C4-2B (cell line): ENCODE results near the gene ANAPC2.

Source experiments
- H3K27ac ChIP-seq: fragments of 450-650 bp; 2 replicates; pipeline ENCODE4 v1.5.1; 2017
- CTCF ChIP-seq: fragments of 450-650 bp; conservative IDR thresholded peaks from 2 replicates; pipeline ENCODE4 v1.5.1; 2017; ENCODE audit warnings: mild to moderate bottlenecking
- ZFX ChIP-seq: fragments of 450-650 bp; IDR thresholded peaks from 2 replicates; pipeline ENCODE4 v1.6.1; 2017

The ANAPC2 gene

DNA sequence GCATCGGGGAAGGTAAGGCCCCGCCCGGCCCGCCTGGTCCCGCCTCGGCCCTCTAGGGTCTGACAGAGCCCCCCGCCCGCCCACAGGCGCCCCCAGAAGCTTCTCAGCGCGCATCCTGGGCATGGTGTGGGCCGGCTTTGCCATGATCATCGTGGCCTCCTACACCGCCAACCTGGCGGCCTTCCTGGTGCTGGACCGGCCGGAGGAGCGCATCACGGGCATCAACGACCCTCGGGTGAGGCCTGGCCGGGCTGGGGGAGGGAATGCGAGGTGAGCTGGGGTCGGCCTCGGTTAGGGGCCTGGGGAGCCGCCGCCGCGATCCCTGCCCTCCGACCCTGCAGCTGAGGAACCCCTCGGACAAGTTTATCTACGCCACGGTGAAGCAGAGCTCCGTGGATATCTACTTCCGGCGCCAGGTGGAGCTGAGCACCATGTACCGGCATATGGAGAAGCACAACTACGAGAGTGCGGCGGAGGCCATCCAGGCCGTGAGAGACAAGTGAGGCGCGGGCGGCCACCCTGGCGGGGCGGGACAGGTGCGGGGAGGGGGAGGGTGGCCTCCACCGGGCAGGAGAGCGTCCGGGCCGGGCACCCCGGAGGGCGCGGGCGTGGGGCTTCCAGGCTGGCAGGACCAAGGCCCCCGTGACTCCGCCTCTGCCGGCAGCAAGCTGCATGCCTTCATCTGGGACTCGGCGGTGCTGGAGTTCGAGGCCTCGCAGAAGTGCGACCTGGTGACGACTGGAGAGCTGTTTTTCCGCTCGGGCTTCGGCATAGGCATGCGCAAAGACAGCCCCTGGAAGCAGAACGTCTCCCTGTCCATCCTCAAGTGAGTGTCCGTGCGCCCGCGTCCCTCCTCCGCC lies 25.6 kb downstream of the ANAPC2 start:
- no peak overlapping the region for H3K27ac ChIP-seq
- no peak for TF ChIP-seq CTCF
- TF ChIP-seq ZFX, result no peak

DNA sequence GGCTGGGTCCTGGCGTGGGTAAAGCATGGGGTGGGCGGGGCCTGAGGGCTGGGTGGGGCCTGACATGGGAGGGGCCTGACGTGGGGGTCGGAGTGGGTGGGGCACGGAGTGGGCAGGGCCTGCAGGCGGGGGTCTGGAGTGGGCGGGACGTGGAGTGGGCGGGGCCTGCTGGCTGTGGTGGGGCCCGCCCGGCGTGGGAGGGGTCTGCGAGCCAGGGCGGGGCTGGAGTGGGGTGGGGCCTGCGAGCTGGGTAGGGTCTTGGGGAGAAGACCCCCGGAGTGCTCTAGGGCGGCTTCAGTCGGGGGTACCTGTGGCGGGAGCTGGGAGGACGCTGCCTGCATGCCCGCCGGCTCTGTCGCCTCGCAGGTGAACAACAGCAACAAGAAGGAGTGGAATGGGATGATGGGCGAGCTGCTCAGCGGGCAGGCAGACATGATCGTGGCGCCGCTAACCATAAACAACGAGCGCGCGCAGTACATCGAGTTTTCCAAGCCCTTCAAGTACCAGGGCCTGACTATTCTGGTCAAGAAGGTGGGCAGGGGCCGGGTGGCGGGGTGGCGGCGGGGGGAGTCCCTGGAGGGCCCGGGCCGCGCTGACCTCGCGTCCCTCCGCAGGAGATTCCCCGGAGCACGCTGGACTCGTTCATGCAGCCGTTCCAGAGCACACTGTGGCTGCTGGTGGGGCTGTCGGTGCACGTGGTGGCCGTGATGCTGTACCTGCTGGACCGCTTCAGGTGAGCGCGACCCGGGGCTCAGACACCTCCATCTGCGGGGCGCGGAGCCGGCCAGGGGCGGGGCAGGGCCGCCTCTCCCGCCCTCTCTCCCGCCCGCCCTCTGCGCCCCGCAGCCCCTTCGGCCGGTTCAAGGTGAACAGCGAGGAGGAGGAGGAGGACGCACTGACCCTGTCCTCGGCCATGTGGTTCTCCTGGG lies 26.5 kb downstream of the ANAPC2 start:
- no peak overlapping the region for H3K27ac ChIP-seq
- TF ChIP-seq ZFX, result no peak

DNA sequence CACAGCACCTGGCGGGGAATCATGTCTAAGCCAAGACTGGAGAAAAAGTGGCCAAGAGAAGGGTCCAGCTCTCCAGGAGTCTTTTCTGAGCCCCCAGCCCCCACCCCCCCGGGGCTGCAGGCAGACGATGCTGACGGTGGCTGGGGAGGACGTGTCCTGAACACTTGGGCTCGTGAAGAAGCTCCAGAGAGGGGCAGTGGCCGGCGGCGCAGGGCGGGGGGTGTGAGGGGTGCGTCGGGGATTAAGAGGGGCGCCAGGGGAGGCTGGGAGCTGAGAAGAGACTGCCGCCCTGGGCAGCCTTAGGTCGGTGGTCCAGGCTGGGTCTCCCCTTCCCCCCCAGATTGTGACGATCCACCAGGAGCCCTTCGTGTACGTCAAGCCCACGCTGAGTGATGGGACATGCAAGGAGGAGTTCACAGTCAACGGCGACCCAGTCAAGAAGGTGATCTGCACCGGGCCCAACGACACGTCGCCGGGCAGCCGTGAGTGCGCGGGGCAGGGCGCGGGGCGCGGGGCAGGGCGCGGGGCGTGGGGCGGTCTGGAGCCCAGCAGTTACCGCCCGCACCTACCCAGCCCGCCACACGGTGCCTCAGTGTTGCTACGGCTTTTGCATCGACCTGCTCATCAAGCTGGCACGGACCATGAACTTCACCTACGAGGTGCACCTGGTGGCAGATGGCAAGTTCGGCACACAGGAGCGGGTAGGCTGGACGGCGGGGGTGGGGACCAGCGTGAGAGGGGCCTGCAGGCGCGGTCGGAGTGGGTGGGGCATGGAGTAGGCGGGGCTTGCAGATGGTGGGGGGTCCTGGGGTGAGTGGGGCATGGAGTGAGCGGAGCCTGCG lies 27.4 kb downstream of the ANAPC2 start:
- H3K27ac ChIP-seq, result no peak overlapping the region
- TF ChIP-seq CTCF (no peak), ZFX (no peak)

DNA sequence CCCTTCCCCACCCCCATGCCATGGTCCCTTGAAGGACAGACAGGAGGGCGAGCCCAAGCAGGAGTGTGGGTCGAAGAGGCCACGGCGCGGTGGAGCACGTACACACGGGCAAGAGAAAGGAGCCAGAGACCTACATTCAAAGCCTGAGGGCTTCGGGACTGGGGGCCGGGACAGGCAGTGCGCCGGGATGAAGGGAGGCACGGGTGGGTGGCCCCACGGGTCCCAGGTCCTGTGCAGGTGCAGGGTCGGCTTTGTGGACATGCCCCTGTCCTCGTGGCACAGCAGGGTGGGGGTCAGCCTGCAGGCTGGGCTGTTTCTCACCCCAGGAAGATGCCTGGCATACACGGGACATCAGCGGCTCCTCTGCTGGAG lies 28.3 kb downstream of the ANAPC2 start:
- no peak for TF ChIP-seq ZFX
- no peak for TF ChIP-seq CTCF
- H3K27ac ChIP-seq, result no peak overlapping the region

GRCh38 chr9:137159105-137160053 lies 29.0 kb downstream of the ANAPC2 start:
- H3K27ac ChIP-seq, result no peak overlapping the region
- TF ChIP-seq CTCF, result no peak
- TF ChIP-seq ZFX, result no peak

- H3K27ac ChIP-seq, result no peak overlapping the region
- no peak for TF ChIP-seq CTCF
- TF ChIP-seq ZFX, result no peak
Observed at GRCh38 chr9:137158625-137159024, 29.7 kb downstream of the ANAPC2 start.
